IPS DF 4.7 (cell line): ENCODE results near the gene CXXC5.

Source experiments
- DNase-seq: peaks from one replicate; pipeline ENCODE4 v3.0.0-alpha.2; 2013; ENCODE audit warnings: low spot score; ENCODE audit errors: extremely low read depth

Gene CXXC5

GRCh38 chr5:139680368-139681111 lies 32.4 kb downstream of the CXXC5 start:
- DNase-seq: no peak

- no peak for DNase-seq
Observed at GRCh38 chr5:139681112-139681458, 32.9 kb downstream of the CXXC5 start.

- no peak for DNase-seq
Observed at GRCh38 chr5:139681466-139681865, 33.3 kb downstream of the CXXC5 start.

GRCh38 chr5:139682016-139682975 lies 34.1 kb downstream of the CXXC5 start:
- no peak for DNase-seq

- DNase-seq: no peak
Observed at GRCh38 chr5:139683295-139684271, 35.4 kb downstream of the CXXC5 start.

GRCh38 chr5:139684350-139684880 lies 36.3 kb downstream of the CXXC5 start:
- no peak for DNase-seq

- DNase-seq: no peak
Observed at GRCh38 chr5:139684881-139685749, 37.0 kb downstream of the CXXC5 start.

GRCh38 chr5:139685886-139686285 lies 37.7 kb downstream of the CXXC5 start:
- DNase-seq: no peak

GRCh38 chr5:139686356-139686705 lies 38.2 kb downstream of the CXXC5 start:
- no peak for DNase-seq

GRCh38 chr5:139686706-139687441 lies 38.7 kb downstream of the CXXC5 start:
- no peak for DNase-seq

- DNase-seq: no peak
Observed at GRCh38 chr5:139687656-139688055, 39.5 kb downstream of the CXXC5 start.

- DNase-seq: no peak
Observed at GRCh38 chr5:139688088-139688702, 40.0 kb downstream of the CXXC5 start.

- DNase-seq: no peak
Observed at GRCh38 chr5:139688751-139689372, 40.7 kb downstream of the CXXC5 start.

GRCh38 chr5:139689631-139690063 lies 41.5 kb downstream of the CXXC5 start:
- DNase-seq: no peak

- DNase-seq: no peak
Observed at GRCh38 chr5:139690064-139690802, 42.1 kb downstream of the CXXC5 start.

- no peak for DNase-seq
Observed at GRCh38 chr5:139690803-139691629, 42.9 kb downstream of the CXXC5 start.

- no peak for DNase-seq
Observed at GRCh38 chr5:139692148-139692547, 44.0 kb downstream of the CXXC5 start.
